ENCODE measurements around the gene FIP1L1. TPM values are rescaled to one million over a fixed set of nuclear protein-coding genes. Genes with fewer than 3 reads are reported as not detected.

FIP1L1 gene
- total RNA-seq, 1 experiment from 2014 or later = 44.8 TPM

- Histone ChIP-seq H3F3A (ENCODE audit: insufficient read depth, low read depth) (no peaks in the 10 kb centered on the region), H3K79me2 (ENCODE audit: low read depth) (no peaks in the 10 kb centered on the region), H3K27ac (no peak overlapping the region), H2AFZ (no peak overlapping the region), H3K4me1 (replicated peaks; ENCODE audit: insufficient read depth) (no peaks in the 10 kb centered on the region), H4K20me1 (ENCODE audit: insufficient read depth) (no peaks in the 10 kb centered on the region), H3K4me2 (no peak overlapping the region), H3K36me3 (ENCODE audit: low read depth) (no peaks in the 10 kb centered on the region), H3K4me3 (no peak overlapping the region), H3K9me2 (ENCODE audit: insufficient read depth) (no peaks in the 10 kb centered on the region), H3K27me3 (ENCODE audit: insufficient read depth, low read depth) (no peaks in the 10 kb centered on the region), H3K9me3 (ENCODE audit: insufficient read depth, low read depth) (no peaks in the 10 kb centered on the region)
- intact Hi-C loops (cut with micrococcal nuclease; ENCODE audit: unreplicated experiment) = no loop called here
- BruUV-seq (replicated peaks) = no TSS peak
- CTCF ChIA-PET = no interaction called here
- no peak for TF ChIP-seq CTCF (conservative IDR thresholded peaks at IDR 0.05)
- no peak for TF ChIP-seq EZH2 (IDR thresholded peaks at IDR 0.05; ENCODE audit: low read depth)
- POLR2A ChIA-PET (ENCODE audit: unreplicated experiment) = no interaction called here
- no peak for DNase-seq
Measured at GRCh38 chr4:53502094-53502493, 124.7 kb downstream of the FIP1L1 start.

- TF ChIP-seq CTCF (conservative IDR thresholded peaks at IDR 0.05) (no peak), EZH2 (IDR thresholded peaks at IDR 0.05; ENCODE audit: low read depth) (no peak)
- intact Hi-C loops (cut with micrococcal nuclease; ENCODE audit: unreplicated experiment) = no loop called here
Measured at GRCh38 chr4:53505947-53506346, 128.5 kb downstream of the FIP1L1 start.

GRCh38 chr4:53507058-53507457, 129.6 kb downstream of the FIP1L1 start:
- CTCF ChIA-PET = no interaction called here
- intact Hi-C loops (cut with micrococcal nuclease; ENCODE audit: unreplicated experiment) = no loop called here
- H3K4me3 ChIP-seq = no peak overlapping the region

More at GRCh38 chr4:53505947-53506346, 128.5 kb downstream of the FIP1L1 start:
- DNase-seq = no peak
- CTCF ChIA-PET = no interaction called here
- Histone ChIP-seq H3K27me3 (ENCODE audit: insufficient read depth, low read depth) (no peaks in the 10 kb centered on the region), H3K27ac (no peak overlapping the region), H3K4me3 (no peak overlapping the region), H3K9me2 (ENCODE audit: insufficient read depth) (no peaks in the 10 kb centered on the region), H3K4me1 (replicated peaks; ENCODE audit: insufficient read depth) (no peaks in the 10 kb centered on the region), H3F3A (ENCODE audit: insufficient read depth, low read depth) (no peaks in the 10 kb centered on the region), H2AFZ (no peak overlapping the region), H3K9me3 (ENCODE audit: insufficient read depth, low read depth) (no peaks in the 10 kb centered on the region), H3K79me2 (ENCODE audit: low read depth) (no peaks in the 10 kb centered on the region), H3K36me3 (ENCODE audit: low read depth) (no peaks in the 10 kb centered on the region), H4K20me1 (ENCODE audit: insufficient read depth) (no peaks in the 10 kb centered on the region), H3K4me2 (no peak overlapping the region)
- BruUV-seq (replicated peaks) = no TSS peak
- POLR2A ChIA-PET (ENCODE audit: unreplicated experiment) = no interaction called here

More at GRCh38 chr4:53507058-53507457, 129.6 kb downstream of the FIP1L1 start:
- no peaks in the 10 kb centered on the region for H3K9me3 ChIP-seq (ENCODE audit: insufficient read depth, low read depth)
- DNase-seq = no peak
- H3K4me1 ChIP-seq (replicated peaks; ENCODE audit: insufficient read depth) = no peaks in the 10 kb centered on the region
- H3K27ac ChIP-seq = no peak overlapping the region
- no peak overlapping the region for H2AFZ ChIP-seq
- TF ChIP-seq EZH2 (IDR thresholded peaks at IDR 0.05; ENCODE audit: low read depth) (no peak), CTCF (conservative IDR thresholded peaks at IDR 0.05) (no peak)
- no peaks in the 10 kb centered on the region for H3F3A ChIP-seq (ENCODE audit: insufficient read depth, low read depth)
- no peaks in the 10 kb centered on the region for H3K36me3 ChIP-seq (ENCODE audit: low read depth)
- H3K4me2 ChIP-seq = no peak overlapping the region
- H3K79me2 ChIP-seq (ENCODE audit: low read depth) = no peaks in the 10 kb centered on the region
- H3K9me2 ChIP-seq (ENCODE audit: insufficient read depth) = no peaks in the 10 kb centered on the region
- H4K20me1 ChIP-seq (ENCODE audit: insufficient read depth) = no peaks in the 10 kb centered on the region
- no peaks in the 10 kb centered on the region for H3K27me3 ChIP-seq (ENCODE audit: insufficient read depth, low read depth)
- BruUV-seq (replicated peaks) = no TSS peak
- POLR2A ChIA-PET (ENCODE audit: unreplicated experiment) = no interaction called here
